OCI-LY3 (cell line): ENCODE results near the gene PKIG.

ENCODE experiments used
- H2AFZ ChIP-seq: fragments of 200-600, 300-600 bp; shearing (Covaris generic); 2 replicates; pipeline ENCODE4 v1.6.0; 2014; ENCODE audit warnings: antibody characterized with exemption, low read depth, low read length
- H3K27ac ChIP-seq: fragments of 200-600, 300-600 bp; sonication (generic); 2 replicates; pipeline ENCODE4 v1.5.1; 2014; ENCODE audit warnings: mild to moderate bottlenecking, low read length, moderate library complexity, mixed read lengths
- H3K27me3 ChIP-seq: fragments of 200-600, 300-600 bp; sonication (generic); 2 replicates; pipeline ENCODE4 v1.6.1; 2014; ENCODE audit warnings: low read depth, low read length, mixed read lengths
- H3K36me3 ChIP-seq: fragments of 200-600, 300-600 bp; sonication (generic); replicated peaks from 2 replicates; pipeline ENCODE3; 2014; ENCODE audit warnings: low read depth, low read length, mixed read lengths
- H3K4me1 ChIP-seq: fragments of 300-600, 200-600 bp; sonication (generic); 2 replicates; pipeline ENCODE4 v1.6.1; 2014; ENCODE audit warnings: low read length, mixed read lengths
- H3K4me2 ChIP-seq: fragments of 200-600, 300-600 bp; sonication (generic); 2 replicates; pipeline ENCODE4 v1.6.1; 2014; ENCODE audit warnings: low read length, mixed read lengths
- H3K4me3 ChIP-seq: fragments of 300-600, 200-600 bp; sonication (generic); 2 replicates; pipeline ENCODE4 v1.5.1; 2014; ENCODE audit warnings: antibody characterized with exemption, mild to moderate bottlenecking, low read length, moderate library complexity
- H3K79me2 ChIP-seq: fragments of 300-600, 200-600 bp; shearing (Covaris generic); 2 replicates; pipeline ENCODE4 v1.6.1; 2014; ENCODE audit warnings: mild to moderate bottlenecking, low read length, mixed read lengths
- H3K9ac ChIP-seq: fragments of 300-600, 200-600 bp; shearing (Covaris generic); 2 replicates; pipeline ENCODE4 v1.6.0; 2014; ENCODE audit warnings: mild to moderate bottlenecking, low read length, moderate library complexity
- H3K9me3 ChIP-seq: fragments of 200-600, 300-600 bp; shearing (Covaris generic); 2 replicates; pipeline ENCODE4 v1.6.1; 2014; ENCODE audit warnings: low read length, mixed read lengths; ENCODE audit not compliant: insufficient read depth
- H4K20me1 ChIP-seq: fragments of 200-600, 300-600 bp; sonication (generic); 2 replicates; pipeline ENCODE4 v1.6.1; 2016; ENCODE audit warnings: low read length, mixed read lengths; ENCODE audit not compliant: insufficient read depth
- EZH2phosphoT487 ChIP-seq: fragments of 200-600 bp; shearing (Covaris generic); IDR thresholded peaks from 2 replicates; pipeline ENCODE4 v1.6.1; 2018; ENCODE audit warnings: antibody characterized with exemption, mixed run types, low read depth
- TF ChIP-seq, protein P1 (sequence below): fragments of 200-600, 300-600 bp; sonication (generic); IDR thresholded peaks from 2 replicates; pipeline ENCODE4 v1.5.1; 2014; ENCODE audit warnings: antibody characterized with exemption, low read length, low read depth

Gene PKIG

DNA sequence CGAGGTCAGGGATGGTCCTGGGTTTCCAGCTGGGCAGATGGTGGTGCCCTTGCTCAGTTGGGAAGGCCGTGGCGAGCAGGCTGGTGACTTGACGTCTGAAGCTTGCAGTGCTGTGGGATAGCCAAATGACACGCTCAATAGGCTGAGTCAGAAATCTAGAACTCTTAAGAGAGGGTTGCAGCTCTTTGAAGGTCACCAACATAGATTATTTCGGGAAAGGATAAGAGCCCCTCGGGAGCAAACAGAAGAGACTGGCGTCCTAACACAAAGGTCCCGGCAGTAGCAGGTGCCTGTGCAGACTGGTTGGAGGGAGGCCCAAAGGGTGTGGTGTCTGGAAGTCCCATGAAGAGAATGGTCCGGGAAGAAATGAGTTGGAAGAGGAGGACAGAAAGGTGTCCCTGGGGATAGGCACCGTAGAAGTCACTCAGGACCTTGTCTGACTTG lies 18.4 kb downstream of the PKIG start:
- H4K20me1 ChIP-seq: peaks cover 99% of the 10 kb centered on the region

DNA sequence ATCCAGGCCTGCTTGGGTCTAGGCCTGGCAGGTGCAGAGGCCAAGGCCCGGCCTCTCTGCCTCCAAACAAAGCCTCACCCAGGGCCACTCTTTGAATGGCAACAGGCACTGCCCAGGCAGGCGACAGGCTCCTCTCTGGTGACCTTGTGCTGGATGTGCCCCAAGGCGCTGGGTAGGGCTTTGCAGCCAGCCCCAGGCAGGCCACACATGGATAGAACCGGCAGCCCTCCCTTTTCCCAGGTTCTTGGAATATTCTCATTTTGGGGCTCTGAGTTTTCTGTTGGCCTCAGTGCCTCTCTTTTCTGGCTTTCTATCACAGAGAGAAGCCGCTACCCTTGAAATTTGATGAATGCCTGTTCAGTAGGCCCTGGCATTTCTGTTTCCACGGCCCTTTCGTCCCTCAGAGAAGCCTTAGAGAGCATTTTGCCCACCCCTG lies 18.9 kb downstream of the PKIG start:
- H3K27me3 ChIP-seq: no peaks in the 10 kb centered on the region
- peaks cover 92% of the 10 kb centered on the region for H3K36me3 ChIP-seq
- H4K20me1 ChIP-seq: peaks cover 100% of the 10 kb centered on the region
- no peaks in the 10 kb centered on the region for H3K9me3 ChIP-seq
- no peak overlapping the region for H3K4me3 ChIP-seq
- no peak for TF ChIP-seq EZH2phosphoT487
- TF ChIP-seq, protein P1, sequence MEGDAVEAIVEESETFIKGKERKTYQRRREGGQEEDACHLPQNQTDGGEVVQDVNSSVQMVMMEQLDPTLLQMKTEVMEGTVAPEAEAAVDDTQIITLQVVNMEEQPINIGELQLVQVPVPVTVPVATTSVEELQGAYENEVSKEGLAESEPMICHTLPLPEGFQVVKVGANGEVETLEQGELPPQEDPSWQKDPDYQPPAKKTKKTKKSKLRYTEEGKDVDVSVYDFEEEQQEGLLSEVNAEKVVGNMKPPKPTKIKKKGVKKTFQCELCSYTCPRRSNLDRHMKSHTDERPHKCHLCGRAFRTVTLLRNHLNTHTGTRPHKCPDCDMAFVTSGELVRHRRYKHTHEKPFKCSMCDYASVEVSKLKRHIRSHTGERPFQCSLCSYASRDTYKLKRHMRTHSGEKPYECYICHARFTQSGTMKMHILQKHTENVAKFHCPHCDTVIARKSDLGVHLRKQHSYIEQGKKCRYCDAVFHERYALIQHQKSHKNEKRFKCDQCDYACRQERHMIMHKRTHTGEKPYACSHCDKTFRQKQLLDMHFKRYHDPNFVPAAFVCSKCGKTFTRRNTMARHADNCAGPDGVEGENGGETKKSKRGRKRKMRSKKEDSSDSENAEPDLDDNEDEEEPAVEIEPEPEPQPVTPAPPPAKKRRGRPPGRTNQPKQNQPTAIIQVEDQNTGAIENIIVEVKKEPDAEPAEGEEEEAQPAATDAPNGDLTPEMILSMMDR: no peak
- peaks cover 55% of the 10 kb centered on the region for H3K4me1 ChIP-seq
- peak overlapping the region; percentile 2; the same call in 1 of the 2 replicates for H3K4me2 ChIP-seq
- H3K9ac ChIP-seq: no peak overlapping the region
- H3K27ac ChIP-seq: peak overlapping the region; percentile 42
- H2AFZ ChIP-seq: no peak overlapping the region
- peaks cover 100% of the 10 kb centered on the region for H3K79me2 ChIP-seq

More for the DNA sequence above, 18.4 kb downstream of the PKIG start:
- TF ChIP-seq, protein P1: no peak
- TF ChIP-seq EZH2phosphoT487: no peak
- H3K4me1 ChIP-seq: peaks cover 60% of the 10 kb centered on the region
- peaks cover 91% of the 10 kb centered on the region for H3K36me3 ChIP-seq
- no peak overlapping the region for H3K4me3 ChIP-seq
- H3K9ac ChIP-seq: no peak overlapping the region
- peak overlapping the region; percentile 2; the same call in 1 of the 2 replicates for H3K4me2 ChIP-seq
- H2AFZ ChIP-seq: no peak overlapping the region
- peaks cover 100% of the 10 kb centered on the region for H3K79me2 ChIP-seq
- H3K9me3 ChIP-seq: no peaks in the 10 kb centered on the region
- H3K27me3 ChIP-seq: no peaks in the 10 kb centered on the region
- H3K27ac ChIP-seq: peak overlapping the region; percentile 42

DNA sequence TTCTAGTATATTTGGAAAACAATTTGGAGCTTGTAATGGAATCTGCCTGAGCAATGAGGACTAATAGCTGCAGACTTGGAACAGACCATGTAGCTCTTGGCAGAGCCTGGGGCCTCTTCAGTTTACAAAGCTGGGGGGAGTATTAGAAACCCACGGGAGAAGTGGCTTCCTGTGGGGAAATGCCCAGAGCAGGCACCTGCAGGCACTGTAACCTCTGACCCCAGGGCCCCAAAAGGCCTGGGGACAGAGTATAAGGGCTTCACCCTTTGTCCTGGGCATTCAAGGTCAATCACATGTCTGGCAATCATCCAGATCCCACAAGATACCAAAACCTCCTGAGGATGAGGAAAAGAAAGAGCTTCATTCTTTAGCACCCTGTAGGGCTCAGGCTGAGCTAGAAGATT lies 19.4 kb downstream of the PKIG start:
- H3K4me2 ChIP-seq: 0 out of 2 replicates have a peak overlapping the region, but pooled peaks have one; percentile 2

DNA sequence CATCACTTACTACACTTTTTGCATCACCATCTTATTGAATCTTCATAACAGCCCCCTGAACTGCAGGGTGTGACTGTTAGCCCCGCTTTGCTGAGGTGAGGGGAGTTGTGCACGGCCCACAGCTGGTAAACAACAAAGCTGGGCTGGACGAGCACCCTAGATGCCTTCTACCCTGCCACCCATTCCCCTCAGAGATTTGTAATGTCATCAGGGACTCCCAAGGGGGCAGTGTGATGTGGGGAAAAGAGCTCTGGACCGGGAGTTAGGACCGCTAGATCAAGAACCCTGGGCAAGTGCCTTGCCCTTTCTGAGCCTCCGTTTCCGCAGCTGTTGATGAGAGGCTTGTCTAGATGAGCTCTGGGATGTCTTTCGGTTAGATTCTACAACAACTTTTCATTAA lies 20.9 kb downstream of the PKIG start:
- Histone ChIP-seq H3K4me2 (no peak overlapping the region), H3K27me3 (no peaks in the 10 kb centered on the region), H4K20me1 (peaks cover 93% of the 10 kb centered on the region), H3K9ac (no peak overlapping the region), H3K79me2 (peaks cover 100% of the 10 kb centered on the region), H3K36me3 (peaks cover 78% of the 10 kb centered on the region), H3K4me1 (peaks cover 35% of the 10 kb centered on the region), H3K9me3 (no peaks in the 10 kb centered on the region), H3K4me3 (no peak overlapping the region), H3K27ac (no peak overlapping the region), H2AFZ (no peak overlapping the region)
- TF ChIP-seq, protein P1: peak; percentile 36
- TF ChIP-seq EZH2phosphoT487: no peak

More for the DNA sequence above, 19.4 kb downstream of the PKIG start:
- Histone ChIP-seq H3K27me3 (no peaks in the 10 kb centered on the region), H3K79me2 (peaks cover 100% of the 10 kb centered on the region), H3K36me3 (peaks cover 91% of the 10 kb centered on the region), H3K4me3 (no peak overlapping the region), H3K9ac (no peak overlapping the region), H4K20me1 (peaks cover 100% of the 10 kb centered on the region), H2AFZ (no peak overlapping the region), H3K4me1 (peaks cover 50% of the 10 kb centered on the region), H3K27ac (peak overlapping the region; percentile 42), H3K9me3 (no peaks in the 10 kb centered on the region)
- TF ChIP-seq, protein P1: no peak
- no peak for TF ChIP-seq EZH2phosphoT487
